Stomach (tissue), 9 donors: ENCODE data around the gene TNS3. TPM values are rescaled to one million over a fixed set of nuclear protein-coding genes. Genes with fewer than 3 reads are reported as not detected.

Experiments
- DNase-seq, 2 donors: peaks; one replicate each; pipeline versions ENCODE4 v3.0.0 to v3.0.0-alpha.2; 2013 to 2019
- H3K27ac ChIP-seq, 5 donors: fragments of 200-600 bp in 4 of 5; sonication (generic) in 4 of 5; one replicate each; pipeline ENCODE4 v1.5.1; 2013 to 2019; ENCODE audit warnings: mild to moderate bottlenecking in 1 of 5, moderate library complexity in 1 of 5
- H3K27me3 ChIP-seq, 3 donors: fragments of 200-600 bp; sonication (generic); one replicate each; pipeline ENCODE4 v1.5.1; 2017 to 2019; ENCODE audit warnings: mixed run types in 1 of 3
- H3K36me3 ChIP-seq, 4 donors: fragments of 200-600 bp; sonication (generic); 1 replicate in 3 of 4; 2 replicates in 1 of 4; pipeline ENCODE4 v1.5.1; 2016 to 2019
- H3K4me1 ChIP-seq, 4 donors: fragments of 200-600 bp; sonication (generic); one replicate each; pipeline ENCODE4 v1.5.1; 2016 to 2019
- H3K4me3 ChIP-seq, 4 donors: fragments of 200-600 bp; sonication (generic) in 3 of 4; one replicate each; pipeline ENCODE4 v1.5.1; 2016 to 2019; ENCODE audit warnings: mild to moderate bottlenecking in 1 of 4
- H3K9me3 ChIP-seq, 4 donors: fragments of 200-600 bp; sonication (generic); one replicate each; pipeline ENCODE4 v1.5.1; 2016 to 2019
- EP300 ChIP-seq: sonication (generic); formaldehyde crosslinking; IDR thresholded peaks from one replicate; pipeline ENCODE4 v1.6.1; 2017; ENCODE audit warnings: antibody characterized with exemption
- POLR2A ChIP-seq, 4 donors: fragments of 450-650 bp; IDR thresholded peaks; one replicate each; pipeline ENCODE4 v1.6.1; 2016; ENCODE audit warnings: antibody characterized with exemption in 4 of 4, control low read depth in 2 of 4, mild to moderate bottlenecking in 1 of 4, moderate library complexity in 1 of 4
- POLR2AphosphoS5 ChIP-seq, 3 donors: sonication (generic); formaldehyde crosslinking; IDR thresholded peaks; one replicate each; pipeline ENCODE4 v1.6.1; 2016; ENCODE audit warnings: antibody characterized with exemption in 3 of 3
- WGBS, 5 donors: extraction: QIAGEN DNeasy Blood & Tissue Kit in 3 of 5; methylation state at CpG; one replicate each; pipeline versions ENCODE4 v1.1.5 to v1.1.7; 2013 to 2018; 5-methylcytosine and 5-hydroxymethylcytosine counted together
- intact Hi-C: fragments of 100-400 bp; cut with DNase I; formaldehyde crosslinking; loops from one replicate; pipeline ENCODE4 v1.15.1; 2023; ENCODE audit warnings: low total_unique reads
- polyA plus RNA-seq, 3 donors: library from polyadenylated mRNA; stranded (reverse); fragments of 200-250 nt; gene quantifications; one replicate each; pipeline ENCODE4 v1.2.3, GENCODE V29; 2013
- total RNA-seq, 5 donors: library from RNA; depleted of rRNA; stranded (reverse); fragments of >200 nt; gene quantifications; one replicate each; pipeline versions ENCODE4 v1.1.0 to v1.2.3, GENCODE V29; 2014 to 2016
- TF ChIP-seq, protein P1 (sequence below), 7 experiments: fragments of 450-650 bp in 4 of 7; fragments of 200-600 bp in 3 of 7; sonication (generic) in 3 of 7; IDR thresholded peaks; one replicate each; pipeline ENCODE4 v1.5.1; 2016 to 2019; ENCODE audit warnings: antibody characterized with exemption in 7 of 7, control low read depth in 2 of 7, mild to moderate bottlenecking in 1 of 7
- donor health status: healthy with polysubstance abuse.
- donor health status: Bipolar disorder and iron deficiency.
- donor health status: healthy.

The TNS3 gene
- total and polyA plus RNA-seq, 8 donors = 10.0 to 105 (median 41.0) TPM

DNA sequence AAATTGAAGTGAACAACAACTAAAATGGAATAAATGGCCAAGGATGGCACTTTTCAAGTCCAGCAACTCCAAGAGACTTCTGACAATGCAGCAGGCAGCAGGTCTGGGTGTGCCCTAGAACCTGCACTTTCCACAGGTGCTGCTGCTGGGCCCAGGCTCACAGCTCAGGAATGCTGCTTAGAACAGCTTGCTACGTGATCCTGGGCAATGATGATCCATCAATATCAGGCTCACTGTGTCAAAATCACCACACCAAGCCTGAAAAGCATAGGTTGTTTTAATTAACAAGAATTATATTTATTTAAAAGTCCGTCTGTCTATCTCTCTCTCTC, 148.4 kb downstream of the TNS3 start:
- intact Hi-C loops = no loop called here
- H3K4me1 ChIP-seq = peaks cover 5 to 33% (median 11%) of the 10 kb centered on the region in 4 donors
- H3K27ac ChIP-seq = no peak overlapping the region
- no peak for DNase-seq
- 69 to 86% (median 75%) methylated on average over 2 of the region's 2 CpGs for WGBS, 5 donors
- peaks cover 5 to 55% (median 39%) of the 10 kb centered on the region in 4 donors for H3K36me3 ChIP-seq
- no peaks in the 10 kb centered on the region for H3K27me3 ChIP-seq
- no peak overlapping the region for H3K4me3 ChIP-seq
- TF ChIP-seq EP300 (no peak), POLR2AphosphoS5 (IDR thresholded peaks at IDR 0.05) (no peak), POLR2A (IDR thresholded peaks at IDR 0.05) (no peak)
- TF ChIP-seq, protein P1, sequence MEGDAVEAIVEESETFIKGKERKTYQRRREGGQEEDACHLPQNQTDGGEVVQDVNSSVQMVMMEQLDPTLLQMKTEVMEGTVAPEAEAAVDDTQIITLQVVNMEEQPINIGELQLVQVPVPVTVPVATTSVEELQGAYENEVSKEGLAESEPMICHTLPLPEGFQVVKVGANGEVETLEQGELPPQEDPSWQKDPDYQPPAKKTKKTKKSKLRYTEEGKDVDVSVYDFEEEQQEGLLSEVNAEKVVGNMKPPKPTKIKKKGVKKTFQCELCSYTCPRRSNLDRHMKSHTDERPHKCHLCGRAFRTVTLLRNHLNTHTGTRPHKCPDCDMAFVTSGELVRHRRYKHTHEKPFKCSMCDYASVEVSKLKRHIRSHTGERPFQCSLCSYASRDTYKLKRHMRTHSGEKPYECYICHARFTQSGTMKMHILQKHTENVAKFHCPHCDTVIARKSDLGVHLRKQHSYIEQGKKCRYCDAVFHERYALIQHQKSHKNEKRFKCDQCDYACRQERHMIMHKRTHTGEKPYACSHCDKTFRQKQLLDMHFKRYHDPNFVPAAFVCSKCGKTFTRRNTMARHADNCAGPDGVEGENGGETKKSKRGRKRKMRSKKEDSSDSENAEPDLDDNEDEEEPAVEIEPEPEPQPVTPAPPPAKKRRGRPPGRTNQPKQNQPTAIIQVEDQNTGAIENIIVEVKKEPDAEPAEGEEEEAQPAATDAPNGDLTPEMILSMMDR (IDR thresholded peaks at IDR 0.05) = no peak
- no peaks in the 10 kb centered on the region for H3K9me3 ChIP-seq

DNA sequence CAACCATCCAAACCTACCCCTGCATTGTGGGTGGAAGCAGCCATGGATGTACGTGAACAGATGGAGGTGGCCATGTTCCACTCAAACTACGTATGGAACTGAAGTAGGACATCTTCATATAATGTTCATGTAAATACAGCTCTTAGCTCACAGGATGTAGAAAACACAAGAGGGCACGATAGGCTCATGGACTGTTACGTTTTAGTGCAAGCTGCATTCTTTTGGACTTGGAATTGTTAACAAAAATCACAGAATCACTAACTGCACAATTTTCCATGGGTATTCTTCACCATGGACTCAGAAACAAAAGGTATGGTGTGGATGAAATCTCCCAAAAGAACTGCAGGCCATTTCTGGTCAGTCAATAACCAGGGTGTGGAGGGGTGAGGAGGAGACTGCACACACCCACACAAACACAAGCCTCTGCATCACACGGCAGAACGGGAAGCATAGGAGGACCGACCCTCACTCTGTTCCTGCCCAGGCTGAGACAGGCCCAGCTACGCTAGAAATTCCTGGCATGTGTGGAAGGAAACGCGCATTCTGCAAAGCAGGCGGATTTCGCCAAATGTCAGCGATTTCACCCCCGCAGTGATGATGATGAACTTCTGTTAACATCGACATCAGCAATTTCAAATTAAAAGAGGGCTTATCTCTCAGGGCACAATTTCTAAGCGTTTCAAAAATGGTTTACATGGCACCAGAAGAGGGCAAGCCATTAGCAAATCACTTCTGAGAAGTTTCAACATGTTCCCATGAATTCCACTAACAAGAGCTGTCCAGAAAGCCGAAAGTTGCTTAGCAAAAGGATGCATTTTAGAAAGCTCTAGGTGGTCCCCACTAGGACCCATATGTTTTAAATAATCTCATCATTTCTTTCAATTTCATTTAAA, 149.0 kb downstream of the TNS3 start:
- WGBS, 5 donors = 74 to 85% (median 76%) methylated on average over 17 of the region's 17 CpGs
- DNase-seq = no peak
- H3K27me3 ChIP-seq = no peaks in the 10 kb centered on the region
- no peaks in the 10 kb centered on the region for H3K9me3 ChIP-seq
- intact Hi-C loops = no loop called here
- no peak overlapping the region for H3K4me3 ChIP-seq
- peaks cover 8 to 54% (median 37%) of the 10 kb centered on the region in 4 donors for H3K36me3 ChIP-seq
- peaks cover 9 to 33% (median 16%) of the 10 kb centered on the region in 4 donors for H3K4me1 ChIP-seq
- TF ChIP-seq POLR2AphosphoS5 (IDR thresholded peaks at IDR 0.05) = peak in 1 of 3 donors; percentile 28
- TF ChIP-seq POLR2A (IDR thresholded peaks at IDR 0.05) = no peak
- H3K27ac ChIP-seq = no peak overlapping the region

GRCh38 chr7:47430422-47430821, 151.5 kb downstream of the TNS3 start:
- intact Hi-C loops = no loop called here
- 60 to 90% (median 64%) methylated on average over 6 of the region's 6 CpGs for WGBS, 5 donors

DNA sequence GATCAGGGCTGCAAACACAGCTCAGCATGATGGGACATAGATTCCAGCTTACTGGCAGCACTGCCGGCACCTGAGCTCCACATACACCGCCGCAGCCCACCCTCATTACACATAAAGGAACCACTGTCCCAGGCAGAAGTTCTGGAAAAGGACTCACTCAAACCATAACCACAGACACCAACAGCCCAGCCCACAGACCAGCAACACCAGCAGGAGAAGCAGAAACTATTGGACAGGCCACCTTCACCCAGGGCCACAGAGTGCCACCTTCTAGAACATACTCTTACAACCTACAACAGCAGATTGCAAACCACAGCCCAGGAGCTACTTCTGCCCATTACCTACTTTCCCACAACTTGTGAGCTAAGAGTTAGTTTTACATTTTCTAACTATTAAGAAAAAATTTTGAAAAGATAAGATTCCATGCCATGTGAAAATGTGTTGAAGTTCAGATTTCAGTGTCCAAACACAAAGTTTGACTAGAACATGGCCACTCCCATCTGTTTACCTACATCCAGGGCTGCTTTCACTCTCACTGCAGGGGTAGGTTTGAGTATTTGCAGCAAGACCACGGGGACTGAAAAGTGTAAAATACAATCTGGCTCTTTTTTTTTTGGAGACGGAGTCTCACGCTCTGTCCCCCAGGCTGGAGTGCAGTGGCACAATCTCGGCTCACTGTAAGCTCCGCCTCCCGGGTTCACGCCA, 153.0 kb downstream of the TNS3 start:
- Histone ChIP-seq H3K27ac (peak overlapping the region in 3 of 5 donors; percentile 20 to 55 (median 26)), H3K9me3 (no peaks in the 10 kb centered on the region), H3K27me3 (no peaks in the 10 kb centered on the region), H3K36me3 (peaks cover 21 to 61% (median 53%) of the 10 kb centered on the region in 4 donors), H3K4me3 (no peak overlapping the region), H3K4me1 (peaks cover 9 to 24% (median 14%) of the 10 kb centered on the region in 4 donors)
- intact Hi-C loops = loop anchor here (10.0 kb wide), 2 partner anchors 154 to 376 kb away; no protein-coding TSS in a partner anchor
- TF ChIP-seq POLR2A (IDR thresholded peaks at IDR 0.05) (no peak), EP300 (no peak), POLR2AphosphoS5 (IDR thresholded peaks at IDR 0.05) (no peak)
- TF ChIP-seq, protein P1 (IDR thresholded peaks at IDR 0.05) = no peak
- DNase-seq = peak in 1 of 2 donors; percentile 50
- 61 to 84% (median 81%) methylated on average over 7 to 10 of the region's 10 CpGs for WGBS, 5 donors

More at GRCh38 chr7:47430422-47430821, 151.5 kb downstream of the TNS3 start:
- Histone ChIP-seq H3K4me1 (peaks cover 9 to 24% (median 14%) of the 10 kb centered on the region in 4 donors), H3K36me3 (peaks cover 21 to 61% (median 53%) of the 10 kb centered on the region in 4 donors), H3K4me3 (no peak overlapping the region), H3K27me3 (no peaks in the 10 kb centered on the region), H3K9me3 (no peaks in the 10 kb centered on the region), H3K27ac (no peak overlapping the region)
- no peak for TF ChIP-seq EP300
- TF ChIP-seq, protein P1 (IDR thresholded peaks at IDR 0.05) = no peak
- TF ChIP-seq POLR2A (IDR thresholded peaks at IDR 0.05) = no peak
- no peak for TF ChIP-seq POLR2AphosphoS5 (IDR thresholded peaks at IDR 0.05)
- DNase-seq = no peak
